DOHH2 (cell line): ENCODE measurements around the gene B4GALNT4.

ENCODE experiments used
- CTCF ChIP-seq: fragments of 200-600 bp; sonication (generic); IDR thresholded peaks from one replicate; pipeline ENCODE4 v1.5.1; 2014; ENCODE audit warnings: antibody characterized with exemption, mild to moderate bottlenecking, low read depth, low read length; ENCODE audit not compliant: poor library complexity, severe bottlenecking
- EZH2phosphoT487 ChIP-seq: fragments of 200-600 bp; sonication (generic); IDR thresholded peaks from 2 replicates; pipeline ENCODE4 v1.6.1; 2017; ENCODE audit warnings: borderline replicate concordance, mild to moderate bottlenecking, antibody characterized with exemption, low read length, moderate library complexity, mixed read lengths

DNA sequence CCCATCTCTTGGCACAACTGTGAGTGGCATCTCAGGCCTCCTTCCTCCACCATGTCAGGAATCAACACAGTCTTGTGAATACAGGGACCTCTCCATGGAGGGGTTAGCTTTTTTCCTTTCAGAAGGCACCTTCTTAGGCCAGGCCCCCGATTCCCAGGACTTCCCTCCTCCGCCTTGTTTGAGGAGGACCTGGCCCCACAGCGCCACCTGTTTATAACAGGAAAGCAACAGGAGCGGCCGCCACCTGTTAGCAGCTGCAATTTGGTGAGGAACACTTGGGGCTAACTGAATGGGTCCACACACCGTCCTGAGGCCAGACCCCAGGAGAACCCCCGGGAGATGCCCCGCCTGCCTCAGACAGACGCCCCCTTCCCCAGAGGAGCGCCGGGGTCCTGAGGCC lies 20.9 kb downstream of the B4GALNT4 start:
- TF ChIP-seq CTCF (no peak), EZH2phosphoT487 (no peak)
